Keratinocyte (primary cell): ENCODE data around the gene SEMA7A.

Experiments used
- EZH2 ChIP-seq: IDR thresholded peaks from one replicate; pipeline ENCODE4 v1.6.1; 2012; ENCODE audit warnings: inconsistent platforms, mild to moderate bottlenecking, low read length, moderate library complexity
- TF ChIP-seq, protein P1 (sequence below), 3 experiments: IDR thresholded peaks in 1 of 3; conservative IDR thresholded peaks in 1 of 3; optimal IDR thresholded peaks in 1 of 3; 2 replicates in 2 of 3; 3 replicates in 1 of 3; pipeline versions ENCODE3 to v1.5.1; 2011; ENCODE audit warnings: low read length in 3 of 3, mild to moderate bottlenecking in 3 of 3, moderate library complexity in 2 of 3, control low read depth in 1 of 3, inconsistent platforms in 1 of 3; ENCODE audit not compliant: insufficient read depth in 2 of 3; ENCODE audit errors: extremely low read depth in 1 of 3

DNA sequence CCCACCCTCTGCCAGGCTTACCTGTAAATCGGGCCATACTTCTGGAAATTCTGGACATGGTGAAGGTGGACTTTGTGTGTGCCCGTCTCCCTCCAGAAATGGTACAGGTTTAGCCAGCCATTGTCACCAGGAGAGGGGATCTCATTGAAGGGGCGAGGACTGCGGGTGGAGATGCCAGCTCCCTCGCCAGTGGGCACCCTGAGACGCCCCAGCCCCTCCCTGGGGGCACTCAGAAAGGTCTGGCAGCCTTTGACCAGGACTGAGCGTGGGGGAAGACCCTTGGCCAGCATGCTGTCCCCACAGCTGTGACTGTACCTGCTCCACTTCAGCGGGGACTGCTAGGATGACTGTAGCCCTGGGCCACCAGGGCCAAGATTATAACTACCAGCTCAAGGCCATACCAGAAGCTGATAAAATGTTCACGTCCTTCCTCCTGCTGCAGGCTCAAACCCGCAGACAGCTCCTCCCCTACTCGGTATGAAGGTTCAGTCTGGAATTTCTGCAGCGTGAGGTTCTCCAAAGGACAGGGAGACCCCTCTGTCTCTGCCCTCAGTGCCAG, 66.4 kb downstream of the SEMA7A start, which contains the start of gene CYP11A1:
- TF ChIP-seq, protein P1, sequence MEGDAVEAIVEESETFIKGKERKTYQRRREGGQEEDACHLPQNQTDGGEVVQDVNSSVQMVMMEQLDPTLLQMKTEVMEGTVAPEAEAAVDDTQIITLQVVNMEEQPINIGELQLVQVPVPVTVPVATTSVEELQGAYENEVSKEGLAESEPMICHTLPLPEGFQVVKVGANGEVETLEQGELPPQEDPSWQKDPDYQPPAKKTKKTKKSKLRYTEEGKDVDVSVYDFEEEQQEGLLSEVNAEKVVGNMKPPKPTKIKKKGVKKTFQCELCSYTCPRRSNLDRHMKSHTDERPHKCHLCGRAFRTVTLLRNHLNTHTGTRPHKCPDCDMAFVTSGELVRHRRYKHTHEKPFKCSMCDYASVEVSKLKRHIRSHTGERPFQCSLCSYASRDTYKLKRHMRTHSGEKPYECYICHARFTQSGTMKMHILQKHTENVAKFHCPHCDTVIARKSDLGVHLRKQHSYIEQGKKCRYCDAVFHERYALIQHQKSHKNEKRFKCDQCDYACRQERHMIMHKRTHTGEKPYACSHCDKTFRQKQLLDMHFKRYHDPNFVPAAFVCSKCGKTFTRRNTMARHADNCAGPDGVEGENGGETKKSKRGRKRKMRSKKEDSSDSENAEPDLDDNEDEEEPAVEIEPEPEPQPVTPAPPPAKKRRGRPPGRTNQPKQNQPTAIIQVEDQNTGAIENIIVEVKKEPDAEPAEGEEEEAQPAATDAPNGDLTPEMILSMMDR (optimal IDR thresholded peaks at IDR 0.05 in 1 of 3, IDR thresholded peaks at IDR 0.05 in 1 of 3, conservative IDR thresholded peaks at IDR 0.05 in 1 of 3; ENCODE audit: extremely low read depth in 1 of 3, insufficient read depth in 2 of 3, low read length in 3 of 3) = no peak
- no peak for TF ChIP-seq EZH2
